Activated CD8-positive, alpha-beta memory T cell treated with anti-CD3 and anti-CD28 coated beads for 24 hours (primary cell): ENCODE results near the gene TRAFD1.
"Not testable (repeated sequence)": the region's sequence is repeated elsewhere in the genome, so short reads cannot be mapped to it uniquely, and the experiment has no call there.

ENCODE experiments used
- DNase-seq: peaks from one replicate; pipeline ENCODE4 v3.0.0-alpha.2; 2020

The TRAFD1 gene

GRCh38 chr12:112115259-112116045, 9.9 kb upstream of the TRAFD1 start:
- no peak for DNase-seq

GRCh38 chr12:112116232-112117060, 8.9 kb upstream of the TRAFD1 start:
- no peak for DNase-seq

GRCh38 chr12:112117685-112118084, 7.7 kb upstream of the TRAFD1 start:
- DNase-seq, result no peak

- no peak for DNase-seq
These were observed 3.4 kb upstream of the TRAFD1 start for GRCh38 chr12:112121780-112122565.

GRCh38 chr12:112122823-112123690, 2.3 kb upstream of the TRAFD1 start:
- no peak for DNase-seq

GRCh38 chr12:112124918-112125249, 476 bp upstream of the TRAFD1 start:
- DNase-seq, result no peak

- DNase-seq, result peak; percentile 60
These were observed 659 bp downstream of the TRAFD1 start for GRCh38 chr12:112126000-112126438.

GRCh38 chr12:112126911-112127310, 1.6 kb downstream of the TRAFD1 start:
- DNase-seq, result no peak

- DNase-seq, result no peak
These were observed 5.2 kb downstream of the TRAFD1 start for GRCh38 chr12:112130441-112130998.

- no peak for DNase-seq
These were observed 6.3 kb downstream of the TRAFD1 start for GRCh38 chr12:112131686-112132085.

- no peak for DNase-seq
These were observed 8.1 kb downstream of the TRAFD1 start for GRCh38 chr12:112133418-112133817.

GRCh38 chr12:112134731-112135130, 9.4 kb downstream of the TRAFD1 start:
- DNase-seq, result no peak

GRCh38 chr12:112140728-112141127, 15.4 kb downstream of the TRAFD1 start:
- DNase-seq, result no peak

GRCh38 chr12:112146123-112146522, 20.8 kb downstream of the TRAFD1 start:
- no peak for DNase-seq

GRCh38 chr12:112148031-112148513, 22.7 kb downstream of the TRAFD1 start:
- peak; percentile 30 for DNase-seq

- DNase-seq, result peak; percentile 37
These were observed 24.2 kb downstream of the TRAFD1 start for GRCh38 chr12:112149596-112149995.

- peak; percentile 46 for DNase-seq
These were observed 26.6 kb downstream of the TRAFD1 start for GRCh38 chr12:112151766-112152541.

GRCh38 chr12:112153181-112153892, 28.0 kb downstream of the TRAFD1 start:
- no peak for DNase-seq

- peak; percentile 30 for DNase-seq
These were observed 28.5 kb downstream of the TRAFD1 start for GRCh38 chr12:112153893-112154219.

- DNase-seq, result not testable (repeated sequence)
These were observed 33.2 kb downstream of the TRAFD1 start for GRCh38 chr12:112158461-112159145.
